Midbrain (tissue), 1 donor: ENCODE results near the gene ZNF423.
"Not testable (repeated sequence)": the region's sequence is repeated elsewhere in the genome, so short reads cannot be mapped to it uniquely, and the experiment has no call there.

Experiments used
- DNase-seq: peaks from one replicate; lab custom pipeline; 2025; lab: John Stamatoyannopoulos, UW

ZNF423 gene

DNA sequence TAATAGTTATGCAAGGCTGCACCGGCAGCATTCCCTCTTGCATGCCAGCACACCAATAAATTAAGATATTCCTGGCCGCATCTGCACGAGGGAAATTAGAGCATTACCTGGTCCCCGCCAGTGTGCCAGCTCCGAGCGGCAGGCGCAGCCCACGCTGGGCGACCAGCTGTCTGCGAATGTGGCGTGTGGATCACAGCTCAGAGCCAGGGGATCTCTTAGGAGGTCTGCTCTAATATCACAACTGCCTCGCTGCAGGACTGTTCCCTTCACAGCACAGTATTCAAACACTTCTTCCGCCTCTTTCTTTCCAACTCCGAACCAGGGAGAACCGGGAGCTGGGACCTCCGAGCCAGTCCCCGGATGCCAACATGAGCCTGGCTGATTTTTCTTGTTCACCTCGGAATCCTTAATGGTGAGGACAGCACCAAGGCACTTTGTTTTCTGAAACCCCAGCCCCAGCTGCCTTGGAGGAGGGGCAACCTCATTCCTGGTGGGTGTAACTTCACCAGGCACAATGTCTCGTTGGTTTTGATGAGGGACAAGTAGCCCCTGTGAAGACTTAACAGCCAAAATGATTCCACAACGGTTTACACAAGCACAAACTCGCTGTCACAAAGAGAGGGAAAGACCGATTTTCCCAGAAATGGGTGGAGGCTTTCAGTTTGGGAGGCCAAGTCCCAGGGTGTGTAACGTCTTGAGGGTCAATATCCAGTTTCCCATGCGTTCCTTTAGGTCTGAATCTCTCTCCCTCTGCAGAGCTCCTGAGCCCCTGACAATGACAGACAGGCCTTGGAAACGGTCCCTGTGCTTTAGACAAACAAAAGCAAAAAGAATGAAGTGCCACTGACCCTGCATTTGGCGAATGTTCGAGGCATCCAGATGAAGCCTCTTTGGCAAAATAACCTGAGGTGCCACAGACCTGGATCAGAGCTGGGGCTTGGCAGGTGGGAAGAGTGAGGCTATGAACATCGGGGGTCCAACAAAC is 269.2 kb downstream of the ZNF423 start:
- no peak for DNase-seq

DNA sequence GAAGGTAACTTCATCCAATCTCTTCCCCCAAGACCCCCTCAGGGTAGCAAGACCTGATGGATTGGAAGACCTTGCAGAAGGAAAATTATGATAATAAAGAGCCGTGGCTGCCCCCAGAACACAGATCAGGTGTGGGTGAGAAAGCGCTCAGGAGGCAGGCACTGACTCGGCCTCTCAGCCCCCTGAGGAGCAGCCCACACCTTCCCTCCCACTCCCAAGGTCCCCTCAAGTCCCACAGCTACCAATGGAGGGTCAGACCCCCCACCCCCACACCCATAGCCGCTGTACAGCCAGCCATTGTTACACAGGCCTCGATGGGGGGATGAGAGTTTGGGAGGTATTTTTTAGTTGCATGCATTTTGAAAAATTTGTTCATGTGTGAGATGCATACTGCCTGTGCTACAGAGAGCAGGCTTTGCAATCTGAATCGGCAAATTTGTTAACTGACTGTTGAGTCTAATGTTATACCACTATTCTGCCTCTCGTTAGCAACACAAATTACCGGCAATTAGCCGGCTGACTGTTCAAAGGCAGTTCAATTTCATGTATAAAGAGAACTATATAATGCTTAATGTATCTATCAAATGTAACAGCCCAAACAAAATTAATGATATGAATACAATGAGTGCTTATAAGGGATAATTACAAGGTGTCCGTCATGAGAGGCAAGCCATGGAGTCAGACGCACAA is 270.6 kb downstream of the ZNF423 start:
- no peak for DNase-seq

DNA sequence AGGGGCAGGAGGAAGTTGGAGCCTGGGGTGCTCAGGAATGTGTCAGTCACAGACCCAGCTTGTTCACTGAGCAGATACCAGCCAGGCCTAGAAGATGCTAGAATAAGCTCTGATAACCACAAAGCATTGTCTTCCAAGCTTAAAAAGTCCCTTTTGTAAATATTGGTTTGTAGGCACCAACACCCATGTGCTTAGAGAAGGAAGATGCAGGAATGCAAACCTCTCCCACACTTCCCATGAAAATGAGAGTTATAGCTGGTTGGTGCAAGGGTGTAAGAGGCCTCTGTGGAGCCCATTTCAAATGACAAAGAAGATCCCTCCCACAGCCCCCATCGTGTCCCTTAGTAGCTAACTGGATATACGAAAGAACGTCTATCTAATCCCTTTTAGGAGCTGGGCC is 272.0 kb downstream of the ZNF423 start:
- DNase-seq, result no peak

DNA sequence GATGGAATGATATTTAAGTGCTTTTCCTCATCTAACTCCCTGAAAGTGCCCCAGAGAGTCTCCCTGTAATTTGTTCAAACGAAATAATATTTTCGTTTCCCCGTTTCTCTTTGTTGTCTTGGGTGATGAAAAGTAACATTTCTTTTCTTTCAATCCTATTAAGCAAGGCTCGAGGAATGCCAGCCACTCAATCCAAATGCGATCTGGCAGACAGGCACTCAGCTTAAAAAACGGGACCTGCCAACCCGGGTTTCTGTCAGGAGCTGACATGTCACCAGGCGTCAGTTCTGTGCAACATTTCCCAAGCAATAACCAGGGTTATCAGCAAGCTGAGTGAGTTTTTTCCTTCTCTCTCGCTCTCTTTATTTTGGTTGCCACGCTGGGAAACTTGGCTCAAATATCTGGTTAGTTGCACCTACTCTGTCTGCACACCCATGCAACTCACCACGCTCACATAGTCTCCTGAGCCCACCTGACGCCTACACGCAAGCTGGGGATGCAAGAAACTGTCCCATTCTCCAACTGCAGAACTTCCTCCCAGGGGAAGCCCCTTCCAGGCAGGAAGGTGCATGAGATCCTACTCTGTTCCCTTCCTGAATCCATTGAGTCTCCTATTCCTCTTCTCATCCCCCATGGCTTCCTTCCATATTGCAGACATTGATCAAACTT is 274.1 kb downstream of the ZNF423 start:
- DNase-seq, result no peak

DNA sequence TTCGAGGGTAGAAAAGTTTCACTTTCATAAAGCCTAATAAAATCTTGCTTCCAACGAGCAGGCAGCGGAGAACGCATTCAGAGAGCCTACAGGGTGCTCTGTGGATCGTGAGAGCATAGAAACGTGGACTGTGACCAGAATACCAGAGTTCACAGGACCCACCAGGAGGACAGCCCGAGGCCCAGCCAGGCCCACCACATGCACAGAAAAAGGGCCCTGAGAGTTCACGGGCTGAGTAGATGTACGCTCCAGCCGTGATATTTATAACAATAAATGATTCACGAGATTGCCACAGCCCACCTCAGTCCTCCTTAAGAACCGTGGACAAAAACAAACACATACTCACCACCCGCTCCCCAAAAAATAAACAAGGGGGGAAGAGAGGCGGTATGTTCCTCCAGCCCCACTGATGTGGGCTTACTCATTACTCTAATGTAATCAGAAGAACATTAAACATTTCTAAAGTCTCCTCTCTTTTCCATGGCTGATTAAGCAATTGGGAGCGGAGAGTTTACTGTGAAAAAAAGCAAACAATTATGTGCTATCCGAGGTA is 275.1 kb downstream of the ZNF423 start:
- DNase-seq, result no peak

DNA sequence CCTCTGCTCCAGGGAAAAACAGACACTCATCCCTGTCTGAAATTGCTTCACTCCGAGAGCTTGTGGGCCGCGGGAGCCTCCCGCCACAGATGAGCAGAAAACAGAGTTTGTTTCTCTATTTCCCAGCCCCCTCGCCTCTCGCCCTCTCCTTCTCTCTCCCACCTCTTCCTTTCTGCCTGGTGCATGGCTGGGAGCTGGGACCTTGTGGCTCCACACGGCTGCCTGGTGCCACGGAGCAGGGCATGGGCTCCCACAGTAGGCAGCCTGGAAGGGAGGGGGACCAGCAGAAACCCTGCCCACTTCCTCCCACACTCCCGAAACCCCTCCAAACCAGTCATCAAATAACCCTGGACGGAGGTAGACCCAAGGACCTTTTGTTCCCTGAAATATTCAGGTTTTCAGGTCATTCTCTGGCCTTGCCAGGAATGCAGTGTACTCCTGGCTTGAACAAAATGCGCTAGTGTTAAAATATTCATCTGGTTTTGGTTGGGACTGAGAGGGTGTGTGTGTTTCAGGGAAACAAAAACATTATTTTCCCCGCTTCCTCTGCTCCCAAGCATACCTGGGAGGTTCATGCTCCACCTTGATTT is 277.4 kb downstream of the ZNF423 start:
- no peak for DNase-seq

DNA sequence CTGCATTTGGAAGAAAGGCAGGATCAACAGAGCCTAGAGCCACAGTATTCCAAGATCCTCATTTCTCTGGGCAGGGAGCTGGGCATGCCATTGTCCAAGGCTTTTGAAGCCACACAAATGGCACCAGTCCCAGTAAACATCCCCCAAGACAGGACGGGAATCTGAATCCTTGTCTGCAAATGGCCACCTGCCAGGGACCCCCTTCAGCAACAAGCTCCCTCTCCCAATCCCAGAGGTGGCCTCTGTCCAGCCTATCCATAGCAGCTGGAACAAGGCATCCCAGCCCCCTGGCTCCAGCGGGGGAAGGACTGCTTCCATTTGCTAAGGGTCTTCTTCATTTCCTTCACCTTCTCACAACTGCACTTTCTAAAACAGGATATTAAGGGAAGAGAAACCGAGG is 277.9 kb downstream of the ZNF423 start:
- no peak for DNase-seq

DNA sequence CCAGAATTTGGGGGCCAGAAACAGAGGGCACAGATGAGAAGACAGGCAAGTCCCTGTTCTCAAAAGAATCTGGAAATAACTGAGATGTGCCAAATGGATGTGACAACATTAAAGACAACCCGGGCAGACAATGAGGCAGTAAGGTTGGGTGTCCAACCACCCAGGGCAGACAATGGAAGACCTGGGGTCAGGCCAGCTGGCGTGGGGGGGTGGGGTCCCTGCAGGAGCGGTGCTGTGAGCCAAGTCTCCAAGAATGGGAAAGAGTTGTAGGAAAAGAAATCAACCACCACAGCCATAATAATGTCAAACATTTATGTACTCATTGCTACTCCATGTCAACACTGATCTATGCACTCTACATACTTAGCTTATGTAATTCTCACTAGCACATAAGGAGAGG is 279.0 kb downstream of the ZNF423 start:
- no peak for DNase-seq

DNA sequence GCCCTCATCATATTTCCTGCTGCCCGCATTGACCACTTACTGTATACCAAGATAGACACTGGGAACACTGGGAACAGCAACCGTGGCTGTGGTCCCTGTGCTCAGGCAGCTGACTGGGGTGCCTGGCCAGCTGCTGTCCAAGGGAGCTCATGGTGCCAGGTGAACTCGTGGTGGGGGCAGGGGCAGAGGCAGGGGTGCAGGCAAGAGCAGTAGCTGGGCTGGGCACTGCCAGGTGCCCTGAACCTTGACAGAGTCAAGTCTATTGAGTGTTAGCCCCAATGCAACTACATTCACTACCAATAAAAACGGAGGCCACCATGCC is 279.8 kb downstream of the ZNF423 start:
- DNase-seq, result no peak

DNA sequence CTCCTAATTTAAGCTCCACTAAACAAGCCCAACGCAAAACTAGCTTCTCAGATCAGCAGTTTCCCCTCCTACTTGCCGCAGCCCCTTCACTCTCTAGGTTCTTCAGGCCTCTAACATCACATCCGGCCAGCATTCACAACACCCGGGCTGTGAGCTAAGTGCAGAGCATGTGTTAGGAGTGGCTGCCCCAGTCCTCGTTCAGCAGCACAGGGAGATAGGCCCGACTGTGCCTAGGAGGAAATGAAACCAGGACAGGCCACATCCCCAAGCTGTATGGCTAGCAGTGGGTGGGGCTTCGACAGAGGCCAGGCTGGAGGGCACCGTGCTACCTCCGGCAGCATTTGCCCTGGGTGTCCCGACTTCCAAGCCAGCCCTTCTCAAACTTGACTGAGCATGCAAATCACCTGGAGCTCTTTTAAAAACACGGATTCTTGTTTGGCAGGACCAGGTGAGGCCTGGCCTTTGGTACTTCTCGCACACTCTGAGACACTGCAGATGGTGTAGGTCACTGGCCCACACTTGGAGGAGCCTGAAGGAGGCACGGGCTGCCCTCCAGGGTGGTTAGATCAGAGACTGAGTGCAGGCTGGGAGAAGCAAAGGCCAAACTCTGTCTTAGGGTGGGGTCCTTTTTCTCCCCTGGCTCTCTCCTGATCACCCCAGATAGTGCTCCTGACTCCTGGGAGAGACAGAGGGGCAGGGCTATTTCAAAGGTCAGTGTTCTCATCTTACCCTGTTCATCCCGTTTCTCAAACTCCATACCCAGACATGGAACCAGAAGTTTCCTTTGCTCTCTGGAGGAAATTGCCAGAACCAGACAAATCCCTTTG is 280.4 kb downstream of the ZNF423 start:
- peak; percentile 27 for DNase-seq

DNA sequence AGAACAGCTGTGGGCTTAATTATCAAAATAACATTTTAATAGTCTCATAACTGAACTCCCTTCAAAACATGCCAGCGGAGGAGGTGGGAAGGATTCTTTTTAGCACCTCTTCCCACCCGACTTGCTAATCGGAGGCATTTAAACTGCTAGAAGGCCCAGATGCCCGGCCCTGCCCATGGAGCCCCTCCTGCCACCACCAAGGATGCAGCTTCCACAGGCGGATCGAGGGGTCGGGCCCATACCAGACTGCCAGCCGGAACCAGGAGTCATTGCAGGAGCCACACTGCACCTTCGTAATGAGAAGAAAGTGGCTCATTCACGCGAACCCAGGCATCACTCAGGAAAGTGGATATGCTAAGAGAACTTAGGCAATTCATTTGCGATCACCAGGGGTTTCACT is 281.1 kb downstream of the ZNF423 start:
- no peak for DNase-seq

DNA sequence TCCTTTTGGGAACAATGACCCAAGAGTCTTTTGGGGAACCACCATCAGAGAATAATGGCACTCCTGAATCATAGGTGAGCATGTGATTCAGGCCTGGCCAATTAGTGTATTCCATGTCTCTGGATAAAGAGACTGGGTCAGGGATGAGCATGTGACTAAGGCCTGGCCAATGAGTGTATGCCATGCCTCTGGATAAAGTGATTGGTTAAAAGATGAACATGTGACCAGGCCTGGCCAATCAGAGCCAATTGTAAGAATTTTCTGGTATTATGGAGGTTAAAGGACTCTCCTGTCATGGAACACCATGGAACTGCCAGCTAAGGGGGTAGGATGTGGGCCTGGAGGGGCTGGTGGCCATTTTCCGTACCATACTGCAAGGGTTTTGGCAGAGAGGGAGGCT is 288.0 kb downstream of the ZNF423 start:
- DNase-seq, result no peak

DNA sequence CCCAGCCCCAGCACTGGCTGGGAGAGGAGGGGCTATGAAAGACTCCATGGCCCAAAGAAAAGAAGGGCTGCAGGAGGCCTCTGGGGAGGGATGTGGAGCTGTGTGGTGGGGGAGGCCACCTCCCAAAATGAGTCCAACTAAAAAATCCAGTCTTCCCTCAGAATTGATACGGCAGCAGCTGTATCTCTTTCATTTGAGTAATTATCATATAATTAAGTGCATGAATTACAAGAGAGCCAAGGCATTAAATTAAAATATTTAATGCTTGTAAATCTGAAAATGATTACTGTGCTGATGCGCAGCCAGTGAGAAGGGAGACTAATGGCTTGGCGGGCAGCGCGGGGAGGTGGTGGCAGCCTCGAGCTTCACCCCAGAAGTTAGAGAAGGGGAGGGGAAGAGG is 289.5 kb downstream of the ZNF423 start:
- no peak for DNase-seq

DNA sequence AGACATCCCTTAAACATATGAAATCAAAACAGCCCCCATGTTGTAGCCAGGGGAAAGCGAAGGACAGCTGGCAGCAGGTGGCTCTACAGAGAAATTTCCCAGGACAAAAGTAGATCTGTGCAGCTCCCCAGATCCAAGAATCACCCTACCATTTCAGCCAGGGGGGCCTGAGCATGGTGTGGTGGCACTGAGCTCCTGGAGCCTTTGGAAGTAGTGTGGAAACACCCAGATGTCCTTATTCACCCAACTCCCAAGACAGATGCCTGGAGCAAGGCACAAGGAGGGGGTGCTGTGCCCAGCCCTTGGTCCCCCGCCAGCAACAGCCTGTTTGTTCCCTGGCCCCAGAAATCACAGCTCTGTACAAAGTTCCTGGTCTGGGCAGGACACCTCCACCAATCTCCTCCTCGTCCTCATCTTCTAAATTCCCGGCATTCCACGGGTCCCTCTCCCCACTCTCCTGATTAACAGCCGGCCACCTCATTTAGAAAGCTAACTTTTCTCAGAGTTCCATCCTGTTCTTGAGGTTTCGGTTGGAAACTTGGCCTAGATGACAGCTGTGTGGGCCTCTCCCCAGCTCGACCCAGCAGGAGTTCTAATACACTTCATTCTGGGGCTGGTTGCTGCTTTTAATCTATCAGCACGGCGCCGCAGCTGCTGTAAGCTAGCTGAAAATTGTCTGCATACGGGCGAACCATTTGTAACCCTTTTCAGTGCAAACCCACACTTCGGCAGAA is 291.2 kb downstream of the ZNF423 start:
- DNase-seq, result no peak

DNA sequence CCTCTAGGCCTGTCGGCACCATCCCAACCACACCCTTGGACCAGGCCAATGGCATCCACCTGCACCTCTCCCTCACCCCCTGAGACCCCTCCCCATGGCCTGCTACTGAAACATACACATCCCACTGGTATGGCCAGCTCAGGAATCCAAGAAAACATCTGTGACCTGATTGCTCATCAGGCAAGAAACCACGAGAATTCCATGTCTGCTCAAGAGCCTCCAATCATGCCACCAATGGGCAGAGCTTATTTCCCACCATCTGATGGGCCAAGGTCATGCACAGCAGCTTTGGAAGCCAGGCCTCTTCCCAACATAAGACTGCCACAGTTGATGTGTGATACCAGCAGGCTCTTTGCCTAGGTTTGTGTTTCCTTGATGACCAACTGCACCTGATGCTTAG is 292.2 kb downstream of the ZNF423 start:
- DNase-seq, result no peak

DNA sequence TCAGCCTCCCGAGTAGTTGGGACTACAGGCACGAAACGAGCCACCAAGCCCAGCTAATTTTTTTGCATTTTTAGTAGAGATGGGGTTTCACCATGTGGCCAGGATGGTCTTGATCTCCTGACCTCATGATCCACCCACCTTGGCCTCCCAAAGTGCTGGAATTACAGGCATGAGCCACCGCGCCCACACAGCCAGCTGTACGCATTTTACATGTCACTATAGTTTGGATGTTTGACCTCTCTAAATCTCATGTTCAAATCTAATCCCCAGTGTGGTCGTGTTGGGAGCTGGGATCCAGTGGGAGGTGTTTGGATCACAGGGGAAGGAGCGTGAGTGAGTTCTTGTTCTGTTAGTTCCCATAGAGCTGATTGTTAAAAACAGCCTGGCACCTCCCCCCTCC is 293.0 kb downstream of the ZNF423 start:
- not testable (repeated sequence) for DNase-seq

DNA sequence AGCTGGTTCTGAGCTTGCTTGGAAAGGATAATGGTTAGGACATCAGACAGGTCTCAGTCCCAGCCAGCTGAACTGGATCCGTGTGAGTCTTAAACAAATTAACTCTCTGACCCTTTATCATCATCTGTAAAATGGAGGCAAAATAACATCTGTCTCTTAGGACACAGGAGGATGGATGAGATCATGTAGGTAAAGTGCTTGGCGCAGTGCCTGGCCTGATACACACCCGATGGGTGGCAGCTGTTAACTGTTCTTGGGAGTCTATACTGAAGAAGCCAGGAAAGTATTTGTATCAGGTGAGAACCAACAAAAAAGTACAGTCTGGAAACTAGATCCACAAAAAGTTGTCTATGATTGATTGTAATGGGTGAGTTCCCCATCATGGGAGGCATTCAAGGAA is 293.7 kb downstream of the ZNF423 start:
- no peak for DNase-seq

DNA sequence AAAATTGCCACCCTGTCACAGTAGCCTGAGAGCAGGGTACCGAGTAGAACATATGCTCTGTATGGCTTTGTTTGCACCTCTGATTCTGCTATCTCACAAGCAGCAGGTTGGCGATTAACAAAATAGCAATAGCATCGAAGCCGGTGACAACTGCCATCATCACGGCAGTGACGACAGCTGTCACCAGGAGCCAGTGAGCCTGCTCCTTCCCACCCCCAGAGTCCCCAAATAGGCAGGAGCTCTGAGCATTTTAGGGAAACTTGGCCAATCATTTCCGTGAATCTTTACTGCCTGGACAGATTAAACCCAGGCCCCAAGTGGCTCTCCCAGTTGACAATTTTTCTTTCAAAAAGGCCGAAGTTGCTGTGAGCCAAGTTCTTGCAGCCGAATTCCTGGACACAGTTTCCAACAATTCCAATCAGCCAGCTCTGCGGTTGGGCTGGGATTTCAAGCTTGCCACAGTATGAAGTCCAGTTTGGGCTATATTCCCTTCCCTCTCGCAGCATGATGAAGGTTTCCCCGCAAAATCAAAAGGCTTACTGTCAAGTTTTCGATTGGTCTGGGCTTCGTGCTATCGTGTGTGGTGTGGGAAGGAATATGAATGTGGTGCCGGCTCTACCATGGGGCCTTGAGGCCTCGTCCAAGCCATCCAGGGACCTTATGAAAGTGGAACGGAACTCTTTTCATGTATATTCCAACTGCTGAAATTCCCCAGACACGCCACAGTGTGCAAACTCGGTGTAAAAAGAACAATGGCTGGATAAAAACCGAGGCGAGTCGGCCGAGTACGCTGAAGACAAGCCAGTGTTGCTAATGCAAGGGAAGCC is 295.7 kb downstream of the ZNF423 start:
- peak; percentile 32 for DNase-seq

DNA sequence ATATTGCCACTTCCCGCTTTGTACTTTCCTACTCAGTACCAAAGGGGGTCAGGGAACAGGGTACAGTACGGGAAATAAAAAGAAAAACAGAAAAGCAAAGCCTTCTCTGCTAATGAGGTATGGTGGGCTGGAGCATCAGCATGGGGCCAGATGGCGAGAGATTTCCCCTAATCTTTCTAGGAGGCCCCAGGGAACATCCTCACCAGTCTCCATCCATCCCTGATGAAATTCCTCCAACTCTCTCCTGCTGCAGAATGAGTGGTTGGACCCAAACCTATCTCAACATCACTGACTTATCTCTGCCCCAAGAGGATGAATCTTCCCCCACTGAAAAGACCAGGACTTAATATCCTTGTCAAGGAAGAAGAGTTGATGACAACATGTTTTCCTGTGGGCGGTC is 296.7 kb downstream of the ZNF423 start:
- DNase-seq, result no peak

DNA sequence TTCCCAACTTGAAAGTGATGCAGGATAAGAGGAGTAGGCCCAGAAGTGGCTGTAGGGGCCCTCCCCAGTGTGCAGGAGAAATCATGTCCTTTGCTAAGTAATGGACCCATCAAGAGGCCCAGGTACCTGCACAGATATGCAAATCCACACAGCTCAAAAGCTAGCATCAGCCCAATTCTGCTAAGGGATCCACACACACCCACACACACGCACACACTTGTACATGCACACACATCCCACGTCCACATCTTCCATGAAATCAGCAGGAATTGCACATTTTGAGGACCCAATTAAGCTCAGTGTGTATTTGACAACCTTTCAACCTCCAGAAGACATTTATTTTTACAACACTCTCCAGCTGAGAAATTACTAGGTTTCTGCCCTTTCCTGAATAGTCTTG is 297.5 kb downstream of the ZNF423 start:
- DNase-seq, result no peak
